ENCODE measurements around the gene SCRN2.

The SCRN2 gene

DNA sequence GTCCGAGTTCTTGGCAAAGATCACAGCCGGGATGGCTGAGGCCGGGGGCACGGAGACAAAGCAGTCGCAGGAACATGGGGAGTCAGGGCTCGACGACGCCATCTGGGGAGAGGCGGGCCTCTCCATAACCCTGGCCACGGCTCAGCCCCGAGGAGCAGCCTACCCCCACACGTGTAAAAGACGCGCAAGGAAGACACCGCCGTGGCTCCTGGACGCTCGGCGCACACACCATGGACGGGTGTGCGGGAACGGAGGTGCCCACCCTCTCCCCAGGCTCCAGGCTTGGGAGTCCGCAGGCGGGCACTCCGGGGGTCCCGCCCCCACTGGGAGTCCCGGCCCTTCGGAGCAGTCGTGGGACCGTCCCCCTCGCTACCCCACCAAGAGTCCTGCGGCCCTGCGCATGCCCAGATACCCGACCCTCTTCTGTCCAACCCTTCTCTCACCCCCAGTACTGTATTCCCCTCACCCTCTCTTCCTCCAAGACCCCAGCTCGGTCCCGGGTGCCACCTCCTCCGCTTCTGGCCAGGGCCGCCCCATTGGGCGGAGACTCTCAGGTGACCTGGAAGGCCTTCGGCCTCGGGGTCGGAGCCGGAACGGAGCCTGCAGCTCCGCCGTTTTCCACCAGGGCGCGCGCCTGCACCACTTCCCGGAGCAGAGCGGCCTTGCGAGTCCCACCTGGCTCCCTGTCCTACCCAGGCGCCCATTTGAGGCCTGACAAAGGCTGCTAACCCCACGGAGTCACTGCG lies at the start of gene SCRN2:
SCRN2 (minus strand) TSS at position 532 of the 746 bp plus-strand sequence; CDS start at position 102, 430 bp downstream.
- DNase-seq, result peak; percentile 48

DNA sequence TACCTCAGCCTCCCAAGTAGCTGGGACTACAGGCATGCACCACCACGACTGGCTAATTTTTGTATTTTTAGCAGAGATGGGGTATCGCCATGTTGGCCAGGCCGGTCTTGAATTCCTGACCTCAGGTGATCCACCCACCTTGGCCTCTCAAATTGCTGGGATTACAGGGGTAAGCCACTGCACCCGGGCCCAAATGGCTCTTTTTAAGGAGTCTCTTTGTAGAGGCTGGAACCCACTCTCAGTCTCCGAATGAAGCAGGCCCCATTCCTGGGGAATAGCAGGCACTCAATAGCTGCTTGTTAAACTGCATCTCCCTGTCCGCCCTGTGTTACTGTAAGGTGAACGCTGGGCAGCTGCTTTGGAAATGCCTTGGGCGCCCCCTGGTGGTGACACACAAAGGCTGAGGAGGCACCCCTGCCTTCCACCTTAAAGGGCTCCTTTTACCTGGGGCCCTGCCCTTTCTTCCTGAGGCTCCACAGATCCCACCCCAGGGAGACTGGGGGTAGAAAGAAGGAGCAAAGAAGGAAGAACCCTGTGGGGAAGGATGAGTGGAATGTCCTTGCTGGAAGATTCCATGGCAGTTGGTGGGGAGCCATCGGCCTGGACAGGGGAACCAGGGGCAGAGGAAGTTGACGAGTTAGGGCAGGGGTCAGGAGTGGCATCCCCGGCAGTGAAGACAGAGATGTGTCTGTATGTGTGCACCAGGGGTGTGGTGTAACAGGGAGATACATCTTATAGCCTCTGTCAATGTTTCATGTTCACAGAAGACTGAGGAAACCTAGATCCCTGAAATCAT lies 48.9 kb upstream of the SCRN2 start:
- DNase-seq, result peak; percentile 65

DNA sequence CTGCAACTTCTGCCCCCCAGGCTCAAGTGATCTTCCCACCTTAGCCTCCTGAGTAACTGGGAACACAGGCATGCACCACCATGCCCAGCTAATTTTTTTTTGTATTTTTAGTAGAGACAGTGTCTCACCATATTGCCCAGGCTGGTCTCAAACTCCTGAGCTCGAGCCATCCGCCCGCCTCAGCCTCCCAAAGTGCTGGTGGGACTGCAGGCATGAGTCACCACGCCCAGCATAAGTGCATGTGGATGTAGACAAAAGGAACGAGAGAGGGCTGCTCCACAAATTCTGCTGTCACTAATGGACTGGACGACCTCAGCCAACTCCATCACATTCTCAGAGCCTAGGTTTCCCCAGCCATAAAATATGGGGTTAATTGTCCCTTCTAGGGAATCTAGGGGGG lies 47.2 kb upstream of the SCRN2 start:
- DNase-seq, result no peak

- DNase-seq, result no peak
Measured at GRCh38 chr17:47884905-47885730, 44.0 kb upstream of the SCRN2 start.

DNA sequence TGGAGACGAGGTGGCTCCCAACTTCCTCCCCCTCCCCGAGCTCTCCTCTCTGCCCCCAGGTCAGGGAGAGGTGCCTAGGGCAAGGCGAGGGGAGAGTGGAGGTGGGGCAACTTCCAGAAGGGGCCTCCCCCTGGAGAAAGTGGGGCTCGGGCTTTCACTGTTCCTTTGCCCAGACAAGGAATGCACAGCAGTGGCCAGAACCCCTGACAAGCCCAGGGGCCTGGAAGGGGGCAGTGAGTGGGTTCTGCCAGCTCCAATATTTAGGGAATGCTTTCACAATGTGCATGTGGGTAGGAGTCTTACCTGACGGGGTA lies 43.3 kb upstream of the SCRN2 start:
- no peak for DNase-seq

GRCh38 chr17:47883589-47884426 lies 42.7 kb upstream of the SCRN2 start:
- DNase-seq, result no peak

DNA sequence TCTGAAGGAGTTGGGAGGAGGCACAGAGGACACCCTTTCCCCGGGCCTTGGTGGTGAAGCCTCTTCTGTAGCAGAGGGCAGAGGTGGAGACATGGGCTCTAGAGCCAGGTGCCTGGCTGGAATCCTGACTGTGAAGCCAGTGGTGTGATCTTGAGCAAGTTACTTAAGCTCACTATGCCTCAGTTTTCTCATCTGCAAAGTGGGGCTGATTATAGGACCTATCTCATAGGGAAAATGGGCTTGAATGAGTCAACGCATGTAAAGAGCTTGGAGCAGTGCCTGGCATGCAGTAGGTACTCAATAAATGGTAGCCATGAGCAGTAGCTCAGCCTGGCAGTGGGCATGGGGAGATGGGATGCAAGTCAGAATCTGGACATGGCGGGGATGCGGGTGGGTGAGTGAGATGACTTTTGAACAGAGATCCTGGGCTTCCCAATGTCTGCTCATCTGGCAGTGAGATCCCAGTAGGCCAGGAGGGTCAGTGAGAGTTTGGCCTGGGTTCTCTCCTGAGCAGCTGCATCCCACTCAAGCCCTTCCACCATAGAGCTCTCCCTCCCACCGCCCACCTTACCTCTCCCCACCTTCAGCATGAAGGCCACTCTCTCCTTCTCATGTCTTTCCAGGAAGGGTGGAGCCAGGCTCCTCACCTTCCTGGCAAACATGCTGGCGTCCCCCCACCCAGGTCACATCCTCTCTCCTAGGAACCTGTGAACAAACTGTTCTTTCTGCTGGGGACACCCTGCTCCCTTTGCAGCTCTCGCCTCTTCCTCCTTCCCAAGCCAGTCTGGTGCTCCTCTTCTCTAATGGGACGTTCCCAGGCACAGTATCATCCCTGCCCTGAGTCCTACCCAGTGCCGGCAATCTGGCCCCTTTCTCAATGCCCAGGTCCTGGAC lies 41.9 kb upstream of the SCRN2 start:
- no peak for DNase-seq

DNA sequence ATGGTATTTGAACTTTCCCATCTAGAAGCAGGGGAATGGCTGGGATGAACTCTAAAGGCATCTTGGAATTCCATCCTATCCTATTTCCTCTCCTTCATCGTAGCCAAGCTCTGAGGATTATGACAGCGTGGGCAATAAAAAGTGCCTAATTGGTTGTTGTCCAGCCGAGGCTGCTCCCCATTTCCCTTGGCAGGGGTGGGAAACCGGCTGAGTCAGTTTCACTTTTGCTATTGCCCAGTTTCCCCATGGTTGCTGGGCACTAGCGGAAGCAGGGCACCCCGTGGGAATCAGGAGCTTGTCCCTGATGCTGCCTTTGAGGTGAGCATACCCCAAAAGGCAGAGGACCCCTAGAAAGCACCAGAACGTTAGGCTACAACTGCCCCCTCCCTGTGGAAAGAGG lies 41.2 kb upstream of the SCRN2 start:
- no peak for DNase-seq

- no peak for DNase-seq
Measured at GRCh38 chr17:47879776-47880454, 38.8 kb upstream of the SCRN2 start.

DNA sequence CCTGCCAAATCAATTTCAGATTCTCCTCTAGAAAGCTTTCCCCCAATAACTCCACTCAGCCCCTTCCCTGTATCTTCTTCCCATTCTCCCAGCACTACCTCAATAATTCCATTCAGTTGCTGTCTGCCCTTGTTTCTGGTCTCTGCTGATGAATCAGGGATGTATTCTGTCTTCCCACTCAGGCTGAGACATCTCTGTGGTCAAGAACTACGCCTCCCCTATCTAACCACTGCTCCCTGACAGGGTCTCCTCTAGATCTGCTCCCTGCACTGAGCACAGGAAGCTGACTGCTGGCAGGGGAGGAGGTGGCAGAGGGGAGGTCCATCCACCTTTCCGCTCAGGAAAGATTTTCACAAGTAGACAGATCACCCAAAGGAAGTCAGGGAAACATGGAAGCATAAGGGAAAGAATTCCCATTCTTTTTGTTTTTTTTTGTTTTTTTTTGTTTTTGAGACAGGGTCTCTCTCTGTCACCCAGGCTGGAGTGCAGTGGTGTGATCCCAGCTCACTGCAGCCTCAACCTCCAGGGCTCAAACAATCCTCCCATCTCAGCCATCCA lies 38.0 kb upstream of the SCRN2 start:
- DNase-seq, result no peak

DNA sequence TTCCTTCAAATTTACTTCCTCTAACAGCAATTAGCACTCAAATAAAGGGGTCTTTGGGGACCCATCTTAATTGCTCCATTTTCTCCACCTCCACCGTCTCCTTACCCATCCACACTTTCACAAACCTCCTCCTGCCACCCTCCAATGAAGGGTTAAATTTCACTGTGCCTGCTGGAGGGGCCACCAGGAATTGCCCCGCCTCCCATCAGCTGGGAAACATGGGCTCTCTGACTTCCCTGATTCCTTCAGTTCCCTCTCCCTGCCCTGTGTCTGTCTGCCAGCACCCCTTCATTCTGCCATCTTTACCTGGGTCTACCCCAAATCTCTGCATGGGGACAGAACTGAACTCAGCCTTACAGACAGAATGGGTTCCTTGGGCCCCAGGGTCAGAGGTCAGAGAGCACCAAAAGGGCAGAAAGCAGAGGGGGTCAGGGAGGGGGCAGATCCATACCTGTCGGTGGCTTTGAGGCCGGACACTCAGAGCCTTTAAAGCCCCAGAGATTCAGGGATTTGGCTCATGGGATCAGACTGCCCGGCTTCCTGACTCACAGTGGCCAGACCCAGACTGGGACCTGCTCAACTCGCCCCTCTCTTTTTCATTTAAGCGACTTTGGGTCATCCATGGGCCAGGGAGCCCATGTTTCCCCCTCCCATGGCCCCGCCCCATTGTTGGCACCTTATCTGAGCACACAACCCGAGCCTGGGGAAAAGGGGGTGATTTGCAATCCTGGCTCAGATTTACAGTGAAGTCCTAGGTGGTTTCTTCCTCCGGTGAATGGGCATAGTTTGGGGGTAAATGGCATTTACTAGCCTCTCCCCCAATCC lies 37.3 kb upstream of the SCRN2 start:
- no peak for DNase-seq

- DNase-seq, result no peak
Measured at GRCh38 chr17:47877368-47878034, 36.4 kb upstream of the SCRN2 start.

DNA sequence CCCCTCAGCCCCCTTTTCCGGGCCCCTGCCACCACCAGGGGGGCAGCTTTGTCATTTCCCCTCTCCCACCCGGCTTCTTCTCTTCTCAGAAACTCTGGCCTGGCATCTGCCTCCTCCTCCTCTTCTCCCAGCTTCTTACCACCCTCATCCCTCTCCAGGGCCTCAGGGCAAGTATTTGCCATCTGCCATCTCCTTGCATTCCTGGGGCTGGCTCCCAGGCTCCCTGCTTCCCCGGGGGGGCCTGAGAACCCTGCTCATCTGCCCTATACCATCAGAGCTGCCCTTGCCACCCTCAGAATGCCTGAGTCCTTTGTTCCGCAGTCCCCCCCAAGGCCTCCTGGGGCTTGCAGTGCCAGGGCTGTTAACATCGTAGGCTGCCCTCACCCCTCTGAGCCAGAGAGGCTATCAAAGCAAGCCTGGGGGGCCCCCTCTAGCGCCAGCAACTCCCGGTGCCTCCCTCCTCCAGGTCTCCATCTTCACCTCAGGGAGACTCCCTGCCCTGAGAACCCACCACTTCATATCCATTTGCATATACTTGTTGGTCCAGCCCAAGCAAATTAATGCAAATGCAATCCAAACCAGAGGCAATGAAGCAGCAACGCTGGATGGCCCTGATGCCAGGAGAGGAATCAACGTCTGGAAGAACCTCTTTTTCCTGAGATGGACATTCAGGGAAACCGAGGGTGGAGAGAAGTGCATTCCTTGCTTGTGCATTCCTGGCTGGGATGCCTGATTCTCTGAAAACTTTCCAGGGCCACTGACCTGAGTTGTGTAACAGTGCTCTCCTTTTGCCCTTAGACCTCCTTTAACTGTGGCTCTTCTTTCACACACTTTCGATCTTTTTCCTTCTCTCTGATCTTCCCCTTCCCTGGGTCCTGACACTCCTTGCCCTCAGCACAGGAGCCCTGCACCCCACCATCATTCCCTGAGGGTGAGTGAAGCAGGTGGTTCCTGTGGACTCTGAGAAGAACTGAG lies 34.2 kb upstream of the SCRN2 start:
- no peak for DNase-seq

DNA sequence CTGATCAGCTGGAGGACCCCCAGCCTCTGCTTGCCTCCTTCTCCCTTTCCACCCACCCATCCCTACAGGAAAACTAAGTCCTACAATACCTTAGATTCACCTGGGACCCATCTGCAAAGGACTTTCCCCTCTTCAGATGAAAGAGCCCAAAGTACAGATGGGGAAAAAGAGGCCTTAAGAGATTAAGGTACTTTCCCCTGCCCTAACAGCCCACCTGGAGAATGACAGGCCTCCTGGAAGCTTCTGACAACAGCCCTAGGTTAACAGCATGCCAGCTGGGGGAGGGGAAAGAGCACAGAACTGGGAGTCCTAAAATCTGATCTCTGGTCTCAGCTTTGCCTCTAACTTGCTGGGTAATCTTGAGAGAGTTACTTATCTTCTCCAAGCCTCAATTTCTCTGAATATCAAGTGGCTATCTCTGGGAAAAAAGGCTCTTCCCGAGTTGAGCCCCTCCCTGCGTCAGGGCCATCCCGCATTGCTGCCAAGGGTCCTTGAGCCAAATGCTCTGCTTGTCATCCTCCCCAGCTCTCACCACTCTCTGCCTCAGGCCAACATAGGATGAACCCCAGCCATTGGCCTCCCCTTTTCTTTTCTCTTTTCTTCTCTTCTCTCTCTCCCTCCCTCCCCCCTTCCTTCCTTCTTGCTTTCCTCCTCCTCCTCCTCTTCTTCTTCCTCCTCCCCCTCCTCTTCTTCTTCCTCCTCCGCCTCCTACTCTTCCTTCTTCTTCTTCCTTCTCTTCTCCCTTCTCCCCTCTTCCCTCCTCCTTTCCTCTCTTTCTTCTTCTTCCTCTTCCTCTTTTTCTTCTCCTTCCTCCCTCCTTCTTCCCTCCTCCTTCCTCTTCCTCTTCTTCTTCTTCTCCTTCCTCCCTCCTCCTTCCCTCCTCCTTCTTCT lies 32.4 kb upstream of the SCRN2 start:
- no peak for DNase-seq

GRCh38 chr17:47872651-47873161 lies 31.6 kb upstream of the SCRN2 start:
- DNase-seq, result no peak

- DNase-seq, result peak; percentile 68
Measured at GRCh38 chr17:47872019-47872650, 31.1 kb upstream of the SCRN2 start.

All from NCI-H2227 treated with DMSO at 0.1 percent for 48 hours (cell line).